GM12801 (cell line): ENCODE measurements around the gene LRFN3.

ENCODE experiments used
- CTCF ChIP-seq: IDR thresholded peaks from one replicate; pipeline ENCODE4 v1.5.1; 2011; ENCODE audit warnings: control low read depth; ENCODE audit not compliant: insufficient read length; ENCODE audit errors: extremely low read depth

The LRFN3 gene, protein sequence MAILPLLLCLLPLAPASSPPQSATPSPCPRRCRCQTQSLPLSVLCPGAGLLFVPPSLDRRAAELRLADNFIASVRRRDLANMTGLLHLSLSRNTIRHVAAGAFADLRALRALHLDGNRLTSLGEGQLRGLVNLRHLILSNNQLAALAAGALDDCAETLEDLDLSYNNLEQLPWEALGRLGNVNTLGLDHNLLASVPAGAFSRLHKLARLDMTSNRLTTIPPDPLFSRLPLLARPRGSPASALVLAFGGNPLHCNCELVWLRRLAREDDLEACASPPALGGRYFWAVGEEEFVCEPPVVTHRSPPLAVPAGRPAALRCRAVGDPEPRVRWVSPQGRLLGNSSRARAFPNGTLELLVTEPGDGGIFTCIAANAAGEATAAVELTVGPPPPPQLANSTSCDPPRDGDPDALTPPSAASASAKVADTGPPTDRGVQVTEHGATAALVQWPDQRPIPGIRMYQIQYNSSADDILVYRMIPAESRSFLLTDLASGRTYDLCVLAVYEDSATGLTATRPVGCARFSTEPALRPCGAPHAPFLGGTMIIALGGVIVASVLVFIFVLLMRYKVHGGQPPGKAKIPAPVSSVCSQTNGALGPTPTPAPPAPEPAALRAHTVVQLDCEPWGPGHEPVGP

DNA sequence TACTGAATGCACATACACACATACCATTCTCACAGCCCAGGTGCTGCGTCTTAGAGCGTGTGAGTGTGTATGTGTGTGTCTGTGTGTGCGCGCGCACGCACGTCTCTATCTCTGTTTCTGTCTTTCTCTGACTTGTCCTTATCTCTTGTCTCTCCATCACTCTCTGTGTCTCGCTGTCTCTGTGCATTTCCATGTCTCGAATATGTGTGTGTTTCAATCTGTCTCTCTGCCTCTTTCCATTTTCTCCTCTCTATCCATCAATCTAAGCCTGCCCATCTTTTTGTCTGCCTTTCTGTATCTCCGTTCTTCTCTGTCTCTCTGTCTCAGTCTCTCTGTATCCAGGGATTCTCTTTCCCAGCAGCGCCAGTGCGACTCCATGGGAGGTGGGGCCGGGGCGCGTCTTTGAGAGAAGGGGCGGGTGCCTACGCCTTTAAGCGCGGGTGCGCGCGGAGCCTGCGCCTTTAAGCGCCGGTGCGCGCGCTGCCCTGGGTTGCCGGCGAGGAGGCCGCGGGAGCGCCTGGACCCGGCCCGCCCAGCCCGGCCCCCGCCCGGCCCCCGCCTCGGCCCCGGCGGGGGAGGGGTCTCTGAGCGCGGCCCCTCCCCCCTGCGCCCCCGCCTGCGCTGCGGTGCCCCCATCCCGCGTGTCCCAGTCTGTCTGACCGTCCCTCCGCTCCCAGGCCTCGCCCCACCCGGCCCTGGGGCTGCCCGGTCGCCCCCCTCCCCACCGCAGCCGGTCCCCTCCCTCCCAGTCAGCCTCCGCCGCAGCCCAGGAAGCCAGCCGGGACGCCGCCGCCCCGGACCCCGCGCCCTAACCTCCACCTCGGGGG is at the start of gene LRFN3:
Gene LRFN3, plus strand, starts transcription at position 464 of the 827 bp plus-strand sequence. CDS start 3,052 bp downstream, outside the sequence.
- TF ChIP-seq CTCF: no peak

DNA sequence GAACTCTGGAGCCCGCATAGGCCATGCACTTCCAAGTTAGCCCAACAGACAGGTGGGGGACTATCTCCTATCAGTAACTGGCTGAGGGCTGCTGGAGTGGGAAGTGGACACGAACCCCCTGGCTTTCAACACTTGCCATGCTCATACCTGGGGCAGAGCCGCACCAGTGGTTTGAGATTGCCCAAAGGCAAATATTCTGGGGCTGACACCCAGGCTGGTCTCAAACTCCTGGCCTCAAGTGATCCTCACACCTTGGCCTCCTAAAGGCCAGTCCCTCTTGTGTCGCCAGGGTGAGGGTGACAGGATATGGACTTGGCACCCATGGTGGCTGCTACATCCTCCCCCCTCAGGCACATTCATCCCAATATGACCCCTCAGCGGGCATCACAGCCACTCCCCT is 49.0 kb upstream of the LRFN3 start:
- TF ChIP-seq CTCF: no peak

DNA sequence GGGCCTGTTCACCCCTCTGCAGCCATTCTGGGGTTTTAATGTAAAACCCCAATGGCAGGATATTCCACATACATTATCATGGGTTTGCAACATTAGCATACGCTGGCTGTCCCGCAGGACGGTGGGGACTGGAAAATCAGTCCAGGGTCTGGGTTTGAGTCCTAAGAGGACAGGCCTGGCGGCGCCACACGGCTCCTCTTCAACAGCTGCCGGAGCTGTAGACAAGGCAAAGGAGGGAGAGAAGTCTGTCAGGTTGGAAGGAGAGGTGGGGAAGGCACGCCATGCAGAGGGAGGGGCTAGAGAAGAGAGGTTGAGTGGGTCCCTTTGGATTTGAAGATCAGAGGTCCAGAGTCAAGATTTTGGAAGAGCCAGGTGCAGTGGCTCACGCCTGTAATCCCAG is 47.8 kb upstream of the LRFN3 start:
- no peak for TF ChIP-seq CTCF

- TF ChIP-seq CTCF: no peak
Observed at GRCh38 chr19:35889370-35890112, 46.6 kb upstream of the LRFN3 start.

GRCh38 chr19:35890113-35890650 is 46.0 kb upstream of the LRFN3 start:
- no peak for TF ChIP-seq CTCF

DNA sequence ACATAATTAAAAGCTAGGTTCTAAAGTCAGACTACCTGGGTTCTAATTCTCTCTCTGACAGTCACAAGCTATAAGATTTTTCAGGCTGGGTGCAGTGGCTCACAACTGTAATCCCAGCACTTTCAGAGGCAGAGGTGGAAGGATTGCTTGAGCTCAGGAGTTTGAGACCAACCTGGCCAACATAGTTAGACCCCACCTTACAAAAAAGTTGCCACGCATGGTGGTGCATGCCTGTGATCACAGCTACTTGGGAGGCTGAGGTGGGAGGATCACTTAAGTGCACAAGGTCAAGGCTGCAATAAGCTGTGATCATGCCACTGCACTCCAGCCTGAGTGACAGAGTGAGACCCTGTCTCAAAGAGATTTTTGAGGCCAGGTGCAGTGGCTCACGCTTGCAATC is 41.8 kb upstream of the LRFN3 start:
- TF ChIP-seq CTCF: no peak
